ENCODE results near the gene FOXL1. TPM values are rescaled to one million over a fixed set of nuclear protein-coding genes. Genes with fewer than 3 reads are reported as not detected.

The FOXL1 gene
- total RNA-seq, 4 donors from 2014 or later = 0.23 to 0.40 TPM; not detected in 2

DNA sequence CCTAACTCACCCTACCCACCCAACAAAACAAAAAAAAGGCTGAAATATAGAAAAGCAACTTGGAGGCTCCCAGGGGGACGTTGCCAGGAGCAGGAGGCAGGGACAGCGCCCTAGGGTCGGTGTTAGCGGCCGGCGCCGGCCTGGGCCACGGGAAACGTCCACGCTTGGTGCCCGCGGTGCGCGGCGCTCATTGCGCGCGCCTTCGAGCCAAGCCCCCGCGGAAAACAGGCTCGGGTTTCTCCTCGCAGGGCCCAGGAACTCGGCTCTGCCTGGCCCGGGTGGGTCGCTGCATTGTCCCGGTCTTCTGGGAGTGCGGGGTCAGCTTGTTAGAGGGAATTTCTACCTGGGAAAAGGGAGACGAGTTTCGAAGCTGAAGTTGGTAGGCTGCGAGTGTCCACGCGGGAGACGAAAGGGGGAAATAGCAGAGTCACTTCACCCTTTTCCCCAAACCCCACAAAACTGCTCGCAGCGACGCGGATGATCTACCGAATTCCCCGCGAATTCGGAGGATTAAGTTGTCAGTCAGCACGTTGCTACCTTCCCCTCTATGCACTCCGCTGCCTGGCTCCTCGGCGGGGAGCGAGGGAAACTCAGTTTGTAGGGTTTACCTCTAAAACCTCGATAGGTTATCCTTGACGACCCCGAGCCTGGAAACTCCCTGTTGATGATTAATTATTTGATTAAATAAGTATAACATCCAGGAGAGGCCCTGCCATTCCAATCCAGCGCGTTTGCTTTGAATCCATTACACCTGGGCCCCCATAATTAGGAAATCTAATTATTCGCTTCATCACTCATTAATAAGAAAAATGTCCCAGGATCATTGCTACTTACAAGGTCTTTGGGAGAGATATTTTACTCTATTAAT lies 12.5 kb upstream of the FOXL1 start:
- Histone ChIP-seq H3K9me3 (no peaks in the 10 kb centered on the region), H3K36me3 (no peaks in the 10 kb centered on the region), H3K4me3 (peak overlapping the region; percentile 45), H3K27me3 (peaks cover 79% of the 10 kb centered on the region), H3K27ac (no peak overlapping the region), H3K4me1 (peaks cover 36% of the 10 kb centered on the region)
- 14% methylated on average over 27 of the region's 53 CpGs for WGBS
- peak in 1 of 2 donors; percentile 35 for DNase-seq (ENCODE audit: low spot score in 2 of 2)
- TF ChIP-seq POLR2A (IDR thresholded peaks at IDR 0.05) (no peak), CTCF (IDR thresholded peaks at IDR 0.05) (no peak), POLR2AphosphoS5 (IDR thresholded peaks at IDR 0.05) (no peak), EP300 (IDR thresholded peaks at IDR 0.05) (no peak)

DNA sequence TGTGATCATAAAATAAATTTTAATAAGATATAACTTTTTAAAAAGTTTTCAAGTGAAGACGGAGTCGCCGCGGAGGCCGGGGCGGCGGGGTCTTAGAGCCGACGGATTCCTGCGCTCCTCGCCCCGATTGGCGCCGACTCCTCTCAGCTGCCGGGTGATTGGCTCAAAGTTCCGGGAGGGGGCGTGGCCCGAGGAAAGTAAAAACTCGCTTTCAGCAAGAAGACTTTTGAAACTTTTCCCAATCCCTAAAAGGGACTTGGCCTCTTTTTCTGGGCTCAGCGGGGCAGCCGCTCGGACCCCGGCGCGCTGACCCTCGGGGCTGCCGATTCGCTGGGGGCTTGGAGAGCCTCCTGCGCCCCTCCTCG lies 11.8 kb upstream of the FOXL1 start, which contains the start of gene FOXC2:
TSS of gene FOXC2 (plus strand) at position 229 of the 365 bp plus-strand sequence. CDS start 507 bp downstream, outside the sequence.
- H3K4me3 ChIP-seq = peak within 1 kb of the TSS; percentile 45
- no peaks in the 10 kb centered on the region for H3K36me3 ChIP-seq
- peak in 1 of 2 donors; percentile 85 for DNase-seq (ENCODE audit: low spot score in 2 of 2)
- peaks cover 83% of the 10 kb centered on the region for H3K27me3 ChIP-seq
- no peak for TF ChIP-seq CTCF (IDR thresholded peaks at IDR 0.05)
- TF ChIP-seq EP300 (IDR thresholded peaks at IDR 0.05) = no peak
- no peak for TF ChIP-seq POLR2AphosphoS5 (IDR thresholded peaks at IDR 0.05)
- no peak for TF ChIP-seq POLR2A (IDR thresholded peaks at IDR 0.05)
- H3K9me3 ChIP-seq = no peaks in the 10 kb centered on the region
- H3K4me1 ChIP-seq = peaks cover 36% of the 10 kb centered on the region
- WGBS = 6% methylated on average over 21 of the region's 30 CpGs
- H3K27ac ChIP-seq = peak within 1 kb of the TSS; percentile 15

DNA sequence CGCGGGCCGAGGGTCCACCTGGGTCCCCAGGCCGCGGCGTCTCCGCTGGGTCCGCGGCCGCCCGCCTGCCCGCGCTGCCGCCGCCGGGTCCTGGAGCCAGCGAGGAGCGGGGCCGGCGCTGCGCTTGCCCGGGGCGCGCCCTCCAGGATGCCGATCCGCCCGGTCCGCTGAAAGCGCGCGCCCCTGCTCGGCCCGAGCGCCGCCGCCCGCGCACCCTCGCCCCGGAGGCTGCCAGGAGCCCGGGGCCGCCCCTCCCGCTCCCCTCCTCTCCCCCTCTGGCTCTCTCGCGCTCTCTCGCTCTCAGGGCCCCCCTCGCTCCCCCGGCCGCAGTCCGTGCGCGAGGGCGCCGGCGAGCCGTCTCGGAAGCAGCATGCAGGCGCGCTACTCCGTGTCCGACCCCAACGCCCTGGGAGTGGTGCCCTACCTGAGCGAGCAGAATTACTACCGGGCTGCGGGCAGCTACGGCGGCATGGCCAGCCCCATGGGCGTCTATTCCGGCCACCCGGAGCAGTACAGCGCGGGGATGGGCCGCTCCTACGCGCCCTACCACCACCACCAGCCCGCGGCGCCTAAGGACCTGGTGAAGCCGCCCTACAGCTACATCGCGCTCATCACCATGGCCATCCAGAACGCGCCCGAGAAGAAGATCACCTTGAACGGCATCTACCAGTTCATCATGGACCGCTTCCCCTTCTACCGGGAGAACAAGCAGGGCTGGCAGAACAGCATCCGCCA lies 11.2 kb upstream of the FOXL1 start:
- peak overlapping the region; percentile 45 for H3K4me3 ChIP-seq
- no peaks in the 10 kb centered on the region for H3K9me3 ChIP-seq
- peaks cover 88% of the 10 kb centered on the region for H3K27me3 ChIP-seq
- H3K4me1 ChIP-seq = peaks cover 36% of the 10 kb centered on the region
- H3K36me3 ChIP-seq = no peaks in the 10 kb centered on the region
- WGBS = no CpG with 5 or more reads among the region's 88 CpGs
- DNase-seq (ENCODE audit: low spot score in 2 of 2) = no peak
- peak overlapping the region; percentile 15 for H3K27ac ChIP-seq
- TF ChIP-seq CTCF (IDR thresholded peaks at IDR 0.05) (no peak), EP300 (IDR thresholded peaks at IDR 0.05) (no peak), POLR2AphosphoS5 (IDR thresholded peaks at IDR 0.05) (no peak), POLR2A (IDR thresholded peaks at IDR 0.05) (no peak)

GRCh38 chr16:86567701-86568581 lies 10.4 kb upstream of the FOXL1 start:
- no peaks in the 10 kb centered on the region for H3K9me3 ChIP-seq
- H3K27ac ChIP-seq = no peak overlapping the region
- 0% methylated on average over 3 of the region's 116 CpGs for WGBS
- TF ChIP-seq CTCF (IDR thresholded peaks at IDR 0.05) = no peak
- no peak for TF ChIP-seq POLR2A (IDR thresholded peaks at IDR 0.05)
- no peak for TF ChIP-seq POLR2AphosphoS5 (IDR thresholded peaks at IDR 0.05)
- DNase-seq (ENCODE audit: low spot score in 2 of 2) = no peak
- peaks cover 36% of the 10 kb centered on the region for H3K4me1 ChIP-seq
- peak overlapping the region; percentile 45 for H3K4me3 ChIP-seq
- no peaks in the 10 kb centered on the region for H3K36me3 ChIP-seq
- H3K27me3 ChIP-seq = peaks cover 93% of the 10 kb centered on the region

Data from suprapubic skin (tissue), 4 donors.